Spleen (tissue), 7 donors: ENCODE measurements around the gene MCM9.

Experiments
- POLR2A ChIP-seq, 3 donors: fragments of 450-650 bp; IDR thresholded peaks; one replicate each; pipeline ENCODE4 v1.5.1; 2017; ENCODE audit warnings: antibody characterized with exemption in 3 of 3, mild to moderate bottlenecking in 1 of 3
- POLR2AphosphoS5 ChIP-seq, 3 donors: sonication (generic); formaldehyde crosslinking; IDR thresholded peaks; one replicate each; pipeline ENCODE4 v1.5.1; 2017; ENCODE audit warnings: antibody characterized with exemption in 3 of 3
- TF ChIP-seq, protein P1 (sequence below), 11 experiments: fragments of 200-600 bp in 7 of 11; fragments of 450-650 bp in 4 of 11; sonication (generic) in 4 of 11; IDR thresholded peaks in 8 of 11; conservative IDR thresholded peaks in 3 of 11; 1 replicate in 7 of 11; 2 replicates in 4 of 11; pipeline versions ENCODE4 v1.4.0 to v1.8.0; 2016 to 2021; ENCODE audit warnings: antibody characterized with exemption in 11 of 11, inconsistent platforms in 4 of 11, mild to moderate bottlenecking in 1 of 11
- donor health status: DM: no; HTN: no; CAD: no; lungs with moderate emphysema.
- donor health status: DM: no; HTN: no; CAD: no.
- donor health status: DM: no; HTN: no; CAD: no.

DNA sequence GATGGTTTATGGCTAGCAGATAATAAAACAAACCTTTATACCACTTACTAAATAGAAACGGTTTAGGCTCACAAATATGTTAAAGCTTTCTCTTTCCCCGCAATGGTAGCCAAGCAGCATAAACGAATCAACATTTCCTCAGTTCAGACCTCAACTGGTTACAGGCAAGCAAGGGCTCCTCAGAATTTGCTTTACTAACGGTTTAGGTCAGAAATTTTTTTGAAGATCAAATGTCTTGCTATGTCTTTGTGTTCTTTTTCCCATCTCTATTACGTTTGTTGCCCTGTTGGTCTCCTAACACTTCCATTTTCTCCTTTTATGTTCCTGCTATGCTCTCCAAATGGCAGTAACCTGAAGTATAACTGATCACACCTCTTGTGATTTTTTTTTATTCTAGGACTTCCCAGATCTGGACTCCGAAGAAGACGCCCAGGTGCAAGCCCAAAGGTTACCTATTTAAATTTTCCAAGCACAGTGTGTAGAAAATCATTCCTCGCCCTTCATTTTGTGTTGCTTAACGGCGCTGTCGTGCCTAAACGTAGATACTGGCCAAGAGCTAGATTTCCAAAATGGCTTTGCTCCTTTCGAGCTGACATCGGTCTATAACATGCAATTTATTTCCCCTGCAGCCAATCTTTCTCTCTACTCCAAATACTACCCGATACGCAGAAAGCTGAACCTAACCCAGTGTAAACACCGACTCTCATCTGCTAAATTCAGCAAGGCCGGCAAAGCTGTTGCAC is 41.7 kb downstream of the MCM9 start:
- TF ChIP-seq, protein P1, sequence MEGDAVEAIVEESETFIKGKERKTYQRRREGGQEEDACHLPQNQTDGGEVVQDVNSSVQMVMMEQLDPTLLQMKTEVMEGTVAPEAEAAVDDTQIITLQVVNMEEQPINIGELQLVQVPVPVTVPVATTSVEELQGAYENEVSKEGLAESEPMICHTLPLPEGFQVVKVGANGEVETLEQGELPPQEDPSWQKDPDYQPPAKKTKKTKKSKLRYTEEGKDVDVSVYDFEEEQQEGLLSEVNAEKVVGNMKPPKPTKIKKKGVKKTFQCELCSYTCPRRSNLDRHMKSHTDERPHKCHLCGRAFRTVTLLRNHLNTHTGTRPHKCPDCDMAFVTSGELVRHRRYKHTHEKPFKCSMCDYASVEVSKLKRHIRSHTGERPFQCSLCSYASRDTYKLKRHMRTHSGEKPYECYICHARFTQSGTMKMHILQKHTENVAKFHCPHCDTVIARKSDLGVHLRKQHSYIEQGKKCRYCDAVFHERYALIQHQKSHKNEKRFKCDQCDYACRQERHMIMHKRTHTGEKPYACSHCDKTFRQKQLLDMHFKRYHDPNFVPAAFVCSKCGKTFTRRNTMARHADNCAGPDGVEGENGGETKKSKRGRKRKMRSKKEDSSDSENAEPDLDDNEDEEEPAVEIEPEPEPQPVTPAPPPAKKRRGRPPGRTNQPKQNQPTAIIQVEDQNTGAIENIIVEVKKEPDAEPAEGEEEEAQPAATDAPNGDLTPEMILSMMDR (IDR thresholded peaks at IDR 0.05 in 8 of 11, conservative IDR thresholded peaks at IDR 0.05 in 3 of 11) = no peak
- TF ChIP-seq POLR2A (IDR thresholded peaks at IDR 0.05) (peak in 1 of 3 donors; percentile 30), POLR2AphosphoS5 (IDR thresholded peaks at IDR 0.05) (no peak)
